ENCODE results near the gene TIMP2.
"Not testable (repeated sequence)": the region's sequence is repeated elsewhere in the genome, so short reads cannot be mapped to it uniquely, and the experiment has no call there.

Gene TIMP2

GRCh38 chr17:78925234-78925633 lies at the start of gene TIMP2:
Gene TIMP2 (minus strand): TSS chr17:78925387. CDS start chr17:78925088, 299 bp downstream.
- DNase-seq, result peak; percentile 57

DNA sequence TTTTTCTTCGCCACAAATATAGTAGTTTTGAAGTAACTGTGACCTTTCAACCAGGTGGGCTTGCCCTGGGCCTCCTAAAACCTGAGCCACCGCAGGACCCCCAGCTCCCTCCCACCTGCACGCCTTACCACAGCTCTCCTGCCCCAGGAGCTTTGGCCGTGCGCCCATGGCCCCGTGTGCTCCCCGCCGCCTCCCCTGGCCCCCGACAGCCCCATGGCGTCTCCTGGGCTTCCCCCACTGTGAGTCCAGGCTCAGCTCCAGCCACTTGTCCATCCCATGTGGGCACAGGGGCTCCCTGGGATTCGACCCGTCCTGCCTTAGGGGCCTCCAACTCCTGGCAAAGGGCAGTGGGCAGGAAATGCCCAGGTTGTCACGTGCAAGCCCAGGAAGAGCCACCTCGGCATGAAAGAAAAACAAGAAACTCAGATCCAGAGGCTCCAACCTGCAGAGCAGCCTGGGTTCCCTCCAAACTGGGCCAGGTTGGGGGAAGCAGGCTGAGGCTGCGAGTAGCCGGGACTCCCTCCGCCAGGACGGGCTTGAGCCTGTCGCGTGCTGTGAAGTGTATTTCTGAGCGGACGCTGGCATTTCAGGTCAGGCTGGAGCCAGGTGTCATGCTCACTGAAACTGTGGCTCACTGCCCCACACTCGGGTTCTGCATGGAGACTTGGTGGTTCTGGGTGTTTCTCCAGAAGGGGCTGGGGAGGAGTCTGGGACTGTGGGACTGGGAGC lies 48.8 kb upstream of the TIMP2 start:
- DNase-seq, result no peak

- no peak for DNase-seq
Measured at GRCh38 chr17:78973196-78973595, 48.0 kb upstream of the TIMP2 start.

- no peak for DNase-seq
Measured at GRCh38 chr17:78972507-78973105, 47.4 kb upstream of the TIMP2 start.

DNA sequence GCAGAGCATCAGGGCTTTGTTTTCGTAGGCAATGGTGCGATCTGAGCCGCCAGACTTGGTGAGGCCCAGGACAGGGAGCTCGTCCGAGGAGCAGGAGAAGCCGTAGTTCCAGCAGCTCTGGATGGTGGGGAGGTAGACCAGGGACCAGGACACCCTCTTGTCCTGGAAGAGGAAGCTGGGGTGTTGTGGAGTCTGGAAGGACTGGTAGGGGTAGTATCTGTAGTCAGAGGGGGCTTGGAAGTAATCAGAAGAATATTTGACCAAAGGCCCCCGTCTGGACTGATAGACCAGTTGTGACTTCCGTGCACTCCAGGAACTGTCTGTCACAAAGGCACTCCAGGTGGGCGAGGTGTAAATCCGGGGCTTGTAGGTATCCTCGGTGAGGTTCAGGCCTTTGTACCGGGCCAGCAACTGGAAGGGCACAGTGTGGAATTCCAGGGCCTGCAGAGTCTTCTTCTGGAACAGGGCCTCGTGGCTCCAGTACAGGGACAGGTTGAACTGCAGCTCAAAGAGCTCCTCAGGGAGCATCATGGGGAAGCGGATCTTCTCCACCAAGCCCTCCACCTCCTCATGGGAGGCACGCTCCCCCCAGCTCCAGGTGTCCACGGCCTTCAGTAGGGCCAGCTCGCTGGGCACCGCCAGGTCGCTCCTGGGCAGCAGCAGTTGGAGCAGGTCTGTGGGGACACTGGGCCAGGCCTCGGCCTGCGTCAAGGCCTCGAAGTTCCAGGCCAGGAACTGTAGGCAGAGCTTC lies 46.7 kb upstream of the TIMP2 start:
- no peak for DNase-seq

- DNase-seq, result peak; percentile 84
Measured at GRCh38 chr17:78970834-78971755, 45.9 kb upstream of the TIMP2 start.

- DNase-seq, result no peak
Measured at GRCh38 chr17:78969865-78970264, 44.7 kb upstream of the TIMP2 start.

DNA sequence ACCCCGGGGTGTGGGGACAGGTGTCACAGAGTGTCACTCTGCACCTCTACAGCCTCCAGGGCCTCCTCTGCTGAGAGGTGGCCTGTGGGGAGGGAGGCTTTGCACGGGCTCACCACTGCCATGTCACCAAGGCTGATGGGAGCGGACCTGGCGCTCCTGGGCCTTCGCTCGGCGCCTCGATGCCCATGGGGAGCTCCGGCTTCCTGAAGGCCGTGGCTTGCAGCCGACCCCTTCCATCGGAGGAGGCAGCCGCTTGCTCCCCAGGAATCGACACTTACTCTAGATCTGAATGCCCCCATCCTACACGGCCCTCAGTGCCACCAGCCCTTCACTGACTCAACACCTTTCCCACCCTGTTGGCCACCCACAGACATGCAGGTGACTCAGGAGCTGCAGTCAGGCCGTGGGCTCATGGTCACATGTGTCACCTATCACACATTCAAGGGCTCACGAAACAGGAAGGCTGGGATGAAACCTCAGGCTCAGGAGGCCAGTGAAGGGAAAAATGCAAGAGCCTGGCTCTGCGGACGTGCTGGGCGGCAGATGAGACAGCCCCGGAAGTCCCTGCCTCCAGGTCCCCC lies 42.7 kb upstream of the TIMP2 start:
- DNase-seq, result no peak

DNA sequence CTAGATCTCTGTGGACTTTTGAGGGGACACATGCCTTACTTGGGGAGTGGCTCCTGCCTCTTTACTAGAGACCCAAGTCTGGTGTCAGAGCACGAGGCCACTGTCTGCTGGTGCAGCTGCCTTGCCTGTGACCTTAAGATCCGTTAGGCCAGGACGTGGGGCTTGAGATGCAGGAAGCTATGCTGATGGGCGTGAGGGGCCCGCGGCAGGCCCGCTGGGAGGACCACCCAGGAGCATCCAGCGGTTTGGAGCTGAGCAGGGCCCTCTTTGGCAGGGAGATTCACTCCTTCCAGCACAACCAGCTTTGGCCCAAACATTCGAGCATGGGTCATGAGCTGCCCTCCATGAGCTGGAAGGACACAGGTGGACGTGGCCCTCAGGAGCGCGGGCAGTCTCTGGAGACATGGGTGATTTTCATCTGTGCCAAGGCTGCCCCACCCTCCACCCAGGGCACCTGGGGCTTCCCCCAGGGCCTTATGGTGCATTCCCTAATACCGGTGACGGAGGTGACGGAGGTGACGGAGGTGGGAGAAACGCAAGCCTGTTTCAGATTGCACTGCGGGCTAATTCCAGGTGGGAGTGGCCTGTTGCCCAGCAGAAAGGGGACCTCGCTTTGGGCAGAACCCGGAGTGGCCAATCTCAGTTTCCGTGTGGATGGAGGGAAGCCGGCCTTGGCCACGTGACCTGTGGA lies 41.9 kb upstream of the TIMP2 start:
- no peak for DNase-seq

- DNase-seq, result no peak
Measured at GRCh38 chr17:78966123-78966813, 41.1 kb upstream of the TIMP2 start.

DNA sequence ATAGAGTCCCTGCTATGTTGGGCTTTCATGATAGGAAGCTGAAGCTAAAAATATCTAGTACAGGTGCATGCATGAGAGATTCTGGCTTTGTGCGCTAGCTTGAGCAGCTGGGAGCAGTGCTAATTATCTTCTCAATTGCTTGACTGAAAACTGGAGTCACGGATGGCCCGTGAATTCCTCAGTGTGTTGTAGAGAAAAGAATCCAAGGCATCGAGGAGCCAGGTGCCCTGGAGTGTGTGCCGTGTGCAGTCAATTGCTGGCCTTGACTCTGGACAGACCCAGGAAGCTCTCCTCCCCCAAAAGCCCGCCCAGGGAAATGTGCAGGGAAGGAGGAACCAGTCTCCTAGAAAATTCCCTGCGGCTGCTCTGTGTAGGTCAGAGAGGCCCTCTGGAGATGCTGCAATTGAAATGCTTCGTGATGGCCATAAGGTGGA lies 40.3 kb upstream of the TIMP2 start:
- DNase-seq, result no peak

DNA sequence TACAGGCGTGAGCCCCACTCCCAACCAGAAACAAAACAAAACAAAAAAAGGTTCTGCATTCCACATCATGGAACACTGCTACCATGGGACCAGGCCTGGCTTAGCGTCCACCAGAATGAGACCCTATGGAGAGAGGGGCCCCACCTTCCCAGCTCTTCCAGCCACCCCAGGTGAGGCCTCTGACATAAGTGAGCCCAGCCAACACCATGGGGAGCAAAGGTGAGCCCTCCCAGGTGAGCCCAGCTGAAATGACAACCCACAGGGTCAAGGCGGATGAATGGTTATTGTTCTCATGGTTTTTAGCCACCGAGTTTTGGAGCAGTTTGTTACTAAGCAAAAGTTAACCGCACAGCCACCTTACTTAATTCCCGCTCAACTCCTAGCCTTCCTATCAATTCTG lies 38.2 kb upstream of the TIMP2 start:
- no peak for DNase-seq

GRCh38 chr17:78962984-78963348 lies 37.8 kb upstream of the TIMP2 start:
- DNase-seq, result not testable (repeated sequence)

DNA sequence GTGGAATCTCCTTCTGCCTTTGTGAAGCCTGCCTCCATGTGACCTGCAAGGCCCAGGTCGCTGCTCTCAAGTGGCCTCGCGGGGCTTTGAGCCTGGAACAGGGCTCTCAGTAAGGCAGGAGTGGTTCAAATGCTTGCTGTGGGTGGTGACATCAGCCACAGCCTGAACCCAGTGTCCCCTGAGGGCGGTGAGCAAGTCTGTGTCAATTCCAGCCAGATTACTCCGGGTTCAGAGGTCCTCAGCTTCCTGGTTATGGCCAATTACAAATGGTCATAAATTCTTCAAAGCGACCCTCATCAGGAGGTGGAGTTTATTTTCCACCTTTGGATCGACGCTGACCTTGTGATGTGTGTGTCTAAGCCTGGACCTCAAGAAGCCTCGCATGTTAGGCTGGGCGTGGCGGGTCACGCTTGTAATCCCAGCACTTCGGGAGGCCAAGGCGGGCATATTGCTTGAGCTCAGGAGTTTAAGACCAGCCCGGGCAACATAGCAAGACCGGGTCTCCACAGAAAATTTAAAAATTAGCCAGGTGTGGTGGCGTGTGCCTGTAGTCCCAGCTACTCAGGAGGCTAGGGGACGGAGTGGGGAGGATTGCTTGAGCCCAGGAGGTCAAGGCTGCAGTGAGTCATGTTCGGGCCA lies 37.3 kb upstream of the TIMP2 start:
- no peak for DNase-seq

DNA sequence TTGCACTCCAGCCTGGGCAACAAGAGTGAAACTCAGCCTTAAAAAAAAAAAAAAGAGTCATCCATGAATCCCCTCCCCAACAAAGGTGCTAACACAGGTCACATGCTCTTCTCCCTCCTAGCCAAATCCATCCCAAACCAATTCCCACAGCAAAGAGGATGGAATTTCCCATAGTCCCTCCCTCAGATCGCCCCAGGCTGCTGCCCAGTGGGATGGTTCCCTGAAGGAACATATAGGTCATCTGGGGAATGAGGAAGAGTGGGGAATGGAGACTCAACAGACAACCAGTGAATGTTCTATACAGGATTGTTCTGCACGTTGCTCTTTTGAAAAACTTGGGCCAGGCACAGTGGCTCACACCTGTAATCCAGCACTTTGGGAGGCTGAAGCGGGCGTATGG lies 36.4 kb upstream of the TIMP2 start:
- DNase-seq, result no peak

GRCh38 chr17:78960928-78961327 lies 35.7 kb upstream of the TIMP2 start:
- DNase-seq, result no peak

DNA sequence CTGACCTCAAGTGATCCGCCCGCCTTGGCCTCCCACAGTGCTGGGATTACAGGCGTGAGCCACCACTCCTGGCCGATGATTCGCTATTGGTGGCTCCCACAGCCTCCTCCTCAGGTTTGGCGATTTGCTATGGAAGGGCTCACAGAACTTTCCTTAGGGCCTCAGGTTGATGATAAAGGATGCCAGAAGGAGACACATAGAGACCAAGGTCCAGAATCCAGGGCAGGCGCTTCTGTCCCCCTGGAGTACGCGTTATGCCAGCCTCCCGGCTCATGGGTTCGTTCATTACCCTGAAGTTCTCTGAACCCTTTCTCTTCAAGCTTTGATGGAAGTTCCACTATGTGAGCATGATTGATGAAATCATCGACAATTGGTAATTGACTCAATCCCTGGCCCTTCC lies 34.6 kb upstream of the TIMP2 start:
- no peak for DNase-seq

- no peak for DNase-seq
Measured at GRCh38 chr17:78958641-78959127, 33.5 kb upstream of the TIMP2 start.

DNA sequence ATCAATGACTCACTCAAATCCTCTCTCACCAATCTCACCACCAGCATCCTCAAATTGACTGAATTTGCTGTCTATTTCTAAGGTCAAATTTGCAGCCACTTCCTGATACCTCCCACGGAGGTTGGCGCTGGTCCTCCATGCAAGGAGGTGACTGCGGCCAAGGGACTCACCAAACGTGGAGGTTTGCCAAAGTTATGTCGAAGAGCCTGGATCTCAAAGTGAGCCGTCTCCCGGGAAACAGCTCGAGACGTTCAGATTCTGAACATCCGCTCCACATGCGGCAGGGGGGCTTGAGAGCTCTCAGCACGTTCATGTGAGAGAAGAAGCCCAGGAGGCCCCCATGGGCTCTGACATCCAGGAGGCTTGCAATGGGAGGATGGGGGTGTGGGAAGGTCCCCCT lies 31.9 kb upstream of the TIMP2 start:
- no peak for DNase-seq

DNA sequence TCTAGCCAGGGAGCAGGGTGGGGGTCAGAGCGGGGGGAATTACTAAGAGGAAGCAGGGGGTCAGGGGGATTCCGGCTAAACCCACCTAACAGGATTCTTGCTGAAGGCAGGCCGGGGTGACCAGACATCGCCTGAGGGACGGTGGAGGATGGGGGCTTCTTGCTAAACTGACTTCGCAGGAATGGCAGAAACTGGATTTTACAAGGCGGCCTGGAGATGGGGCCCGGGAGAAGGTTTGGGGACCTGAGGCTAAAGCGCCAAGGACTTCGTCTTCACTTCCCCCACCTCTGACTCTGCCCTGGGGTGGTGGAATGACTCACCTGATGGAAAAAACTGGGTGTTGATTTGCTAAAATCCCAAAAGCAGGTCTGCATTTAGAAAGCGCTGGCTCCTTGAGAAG lies 31.1 kb upstream of the TIMP2 start:
- no peak for DNase-seq

- DNase-seq, result no peak
Measured at GRCh38 chr17:78954684-78955083, 29.5 kb upstream of the TIMP2 start.
